COLO668 (cell line): ENCODE measurements around the gene STOX2.

Source experiments
- DNase-seq: peaks from one replicate; lab custom pipeline; 2025; ENCODE audit not compliant: unreplicated experiment; lab: John Stamatoyannopoulos, UW

Gene STOX2

GRCh38 chr4:183905081-183905592 lies at the start of gene STOX2:
TSS of gene STOX2 (plus strand) at chr4:183905307. CDS start at chr4:183906791, 1,484 bp downstream.
- DNase-seq: no peak

- no peak for DNase-seq
Observed at GRCh38 chr4:183855323-183856190, 49.5 kb upstream of the STOX2 start.

- no peak for DNase-seq
Observed at GRCh38 chr4:183857040-183857439, 48.1 kb upstream of the STOX2 start.

GRCh38 chr4:183858011-183858615 lies 47.0 kb upstream of the STOX2 start:
- no peak for DNase-seq

GRCh38 chr4:183860119-183860518 lies 45.0 kb upstream of the STOX2 start:
- no peak for DNase-seq

- no peak for DNase-seq
Observed at GRCh38 chr4:183860731-183861130, 44.4 kb upstream of the STOX2 start.

GRCh38 chr4:183861426-183861825 lies 43.7 kb upstream of the STOX2 start:
- no peak for DNase-seq

GRCh38 chr4:183863155-183863825 lies 41.8 kb upstream of the STOX2 start:
- no peak for DNase-seq

- no peak for DNase-seq
Observed at GRCh38 chr4:183867247-183867646, 37.9 kb upstream of the STOX2 start.

- no peak for DNase-seq
Observed at GRCh38 chr4:183870997-183871396, 34.1 kb upstream of the STOX2 start.

- no peak for DNase-seq
Observed at GRCh38 chr4:183871581-183871980, 33.5 kb upstream of the STOX2 start.

- DNase-seq: no peak
Observed at GRCh38 chr4:183872531-183872930, 32.6 kb upstream of the STOX2 start.

- no peak for DNase-seq
Observed at GRCh38 chr4:183873409-183874185, 31.5 kb upstream of the STOX2 start.

- DNase-seq: no peak
Observed at GRCh38 chr4:183875251-183875825, 29.8 kb upstream of the STOX2 start.

GRCh38 chr4:183876268-183876934 lies 28.7 kb upstream of the STOX2 start:
- no peak for DNase-seq

- DNase-seq: no peak
Observed at GRCh38 chr4:183878251-183878970, 26.7 kb upstream of the STOX2 start.

- no peak for DNase-seq
Observed at GRCh38 chr4:183885205-183885720, 19.8 kb upstream of the STOX2 start.

GRCh38 chr4:183887351-183887750 lies 17.8 kb upstream of the STOX2 start:
- no peak for DNase-seq

GRCh38 chr4:183888564-183888963 lies 16.5 kb upstream of the STOX2 start:
- DNase-seq: no peak
